DMS79 treated with DMSO at 0.1 percent for 48 hours (cell line): ENCODE data around the gene HIRIP3.

Source experiments
- DNase-seq: peaks from one replicate; lab custom pipeline; 2025; lab: John Stamatoyannopoulos, UW

Gene HIRIP3

GRCh38 chr16:29983420-29984136 lies 11.8 kb downstream of the HIRIP3 start:
- DNase-seq = no peak

GRCh38 chr16:29982560-29983419 lies 12.6 kb downstream of the HIRIP3 start:
- no peak for DNase-seq

GRCh38 chr16:29978564-29979270 lies 16.7 kb downstream of the HIRIP3 start:
- no peak for DNase-seq

- no peak for DNase-seq
These were observed 17.3 kb downstream of the HIRIP3 start for GRCh38 chr16:29978081-29978480.

- DNase-seq = no peak
These were observed 18.2 kb downstream of the HIRIP3 start for GRCh38 chr16:29977063-29977825.

- peak; percentile 4 for DNase-seq
These were observed 19.5 kb downstream of the HIRIP3 start for GRCh38 chr16:29975811-29976511.

- no peak for DNase-seq
These were observed 20.3 kb downstream of the HIRIP3 start for GRCh38 chr16:29975134-29975538.

GRCh38 chr16:29974291-29975133 lies 20.9 kb downstream of the HIRIP3 start:
- peak; percentile 5 for DNase-seq

- DNase-seq = peak; percentile 95
These were observed 21.8 kb downstream of the HIRIP3 start, which contains the start of gene TAOK2 for GRCh38 chr16:29973384-29974246. TAOK2 (plus strand) TSS chr16:29973868; CDS start chr16:29977773, 3,905 bp downstream.

GRCh38 chr16:29972992-29973383 lies 22.4 kb downstream of the HIRIP3 start:
- no peak for DNase-seq

- no peak for DNase-seq
These were observed 22.9 kb downstream of the HIRIP3 start for GRCh38 chr16:29972500-29972899.

GRCh38 chr16:29971304-29971703 lies 24.1 kb downstream of the HIRIP3 start:
- no peak for DNase-seq

- no peak for DNase-seq
These were observed 27.2 kb downstream of the HIRIP3 start for GRCh38 chr16:29968205-29968604.

GRCh38 chr16:29963021-29963743 lies 32.2 kb downstream of the HIRIP3 start:
- DNase-seq = no peak

- no peak for DNase-seq
These were observed 32.9 kb downstream of the HIRIP3 start for GRCh38 chr16:29962344-29962994.

- peak; percentile 79 for DNase-seq
These were observed 33.7 kb downstream of the HIRIP3 start, which contains the start of gene TMEM219 for GRCh38 chr16:29961479-29962343. TMEM219 (plus strand) TSS chr16:29962079; CDS start chr16:29963144, 1,065 bp downstream.

- DNase-seq = peak; percentile 37
These were observed 34.3 kb downstream of the HIRIP3 start for GRCh38 chr16:29961127-29961478.
